ENCODE results near the gene NCCRP1. TPM values are rescaled to one million over a fixed set of nuclear protein-coding genes. Genes with fewer than 3 reads are reported as not detected.
"Not testable (repeated sequence)": the region's sequence is repeated elsewhere in the genome, so short reads cannot be mapped to it uniquely, and the experiment has no call there.

The NCCRP1 gene
- total RNA-seq, 1 experiment from 2014 or later = 0.05 TPM

DNA sequence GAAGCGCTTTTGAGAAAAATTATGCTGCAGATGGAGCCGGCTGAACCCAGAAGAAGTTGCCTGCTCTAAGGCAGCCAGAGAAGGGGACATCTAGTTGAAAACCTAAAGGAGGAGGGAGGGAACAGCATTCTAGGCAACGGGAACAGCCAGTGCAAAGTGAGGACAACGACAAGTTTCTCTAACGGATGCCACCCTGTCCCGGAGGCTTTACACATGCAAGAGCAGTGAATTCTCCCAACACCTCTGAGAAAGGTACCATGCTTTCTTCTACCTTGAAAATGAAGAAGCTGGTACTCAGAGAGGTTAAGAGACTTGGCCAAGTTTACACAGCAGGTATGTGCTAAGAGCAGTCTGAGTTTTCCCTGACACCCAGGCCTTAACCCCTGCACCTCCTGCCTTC lies 42.2 kb downstream of the NCCRP1 start:
- no peak for DNase-seq (ENCODE audit: extremely low read depth, low read depth)

- no peak for DNase-seq (ENCODE audit: extremely low read depth, low read depth)
Observed at GRCh38 chr19:39240421-39240820, 43.7 kb downstream of the NCCRP1 start.

- not testable (repeated sequence) for DNase-seq (ENCODE audit: extremely low read depth, low read depth)
Observed at GRCh38 chr19:39243741-39244140, 47.0 kb downstream of the NCCRP1 start.

DNA sequence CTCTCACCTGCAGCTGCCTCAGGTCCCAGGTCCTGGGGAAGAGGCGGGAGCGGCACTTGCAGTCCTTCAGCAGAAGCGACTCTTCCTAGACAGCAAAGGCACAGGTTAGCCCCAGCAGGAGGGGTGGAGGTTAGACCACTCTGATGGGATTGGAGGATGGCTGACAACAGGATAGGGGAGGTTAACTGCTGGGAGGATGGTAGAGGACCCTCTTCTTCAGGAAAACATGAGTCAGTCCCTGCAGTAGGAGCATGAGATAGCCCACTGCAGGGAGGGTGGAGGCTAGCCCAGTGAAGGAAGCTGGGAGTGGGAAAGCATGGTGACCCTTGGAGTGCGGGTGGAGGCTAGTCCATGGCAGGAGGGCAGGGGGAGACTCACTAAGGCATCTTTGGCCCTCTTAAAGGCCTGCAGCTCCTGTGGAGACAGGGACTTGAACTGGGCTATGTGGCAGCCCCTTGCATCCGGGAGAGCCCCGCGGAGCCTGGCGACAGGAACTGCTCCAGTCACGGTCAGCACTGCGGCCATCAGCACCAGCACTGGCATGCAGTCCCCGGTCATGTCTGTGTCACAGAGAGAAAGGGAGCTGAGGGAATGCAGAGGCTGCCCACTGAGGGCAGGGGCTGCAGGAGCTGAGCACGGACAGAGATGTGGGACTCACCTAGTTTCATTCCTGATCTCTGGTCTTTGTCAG lies 47.8 kb downstream of the NCCRP1 start, which contains the start of gene IFNL3:
Gene IFNL3, minus strand, starts transcription at position 597 of the 691 bp plus-strand sequence. Its CDS starts 39 bp downstream, at position 558.
- DNase-seq (ENCODE audit: extremely low read depth, low read depth) = not testable (repeated sequence)

GRCh38 chr19:39245166-39245565 lies 48.4 kb downstream of the NCCRP1 start:
- DNase-seq (ENCODE audit: extremely low read depth, low read depth) = not testable (repeated sequence)

GRCh38 chr19:39246951-39247669 lies 50.3 kb downstream of the NCCRP1 start:
- DNase-seq (ENCODE audit: extremely low read depth, low read depth) = no peak

DNA sequence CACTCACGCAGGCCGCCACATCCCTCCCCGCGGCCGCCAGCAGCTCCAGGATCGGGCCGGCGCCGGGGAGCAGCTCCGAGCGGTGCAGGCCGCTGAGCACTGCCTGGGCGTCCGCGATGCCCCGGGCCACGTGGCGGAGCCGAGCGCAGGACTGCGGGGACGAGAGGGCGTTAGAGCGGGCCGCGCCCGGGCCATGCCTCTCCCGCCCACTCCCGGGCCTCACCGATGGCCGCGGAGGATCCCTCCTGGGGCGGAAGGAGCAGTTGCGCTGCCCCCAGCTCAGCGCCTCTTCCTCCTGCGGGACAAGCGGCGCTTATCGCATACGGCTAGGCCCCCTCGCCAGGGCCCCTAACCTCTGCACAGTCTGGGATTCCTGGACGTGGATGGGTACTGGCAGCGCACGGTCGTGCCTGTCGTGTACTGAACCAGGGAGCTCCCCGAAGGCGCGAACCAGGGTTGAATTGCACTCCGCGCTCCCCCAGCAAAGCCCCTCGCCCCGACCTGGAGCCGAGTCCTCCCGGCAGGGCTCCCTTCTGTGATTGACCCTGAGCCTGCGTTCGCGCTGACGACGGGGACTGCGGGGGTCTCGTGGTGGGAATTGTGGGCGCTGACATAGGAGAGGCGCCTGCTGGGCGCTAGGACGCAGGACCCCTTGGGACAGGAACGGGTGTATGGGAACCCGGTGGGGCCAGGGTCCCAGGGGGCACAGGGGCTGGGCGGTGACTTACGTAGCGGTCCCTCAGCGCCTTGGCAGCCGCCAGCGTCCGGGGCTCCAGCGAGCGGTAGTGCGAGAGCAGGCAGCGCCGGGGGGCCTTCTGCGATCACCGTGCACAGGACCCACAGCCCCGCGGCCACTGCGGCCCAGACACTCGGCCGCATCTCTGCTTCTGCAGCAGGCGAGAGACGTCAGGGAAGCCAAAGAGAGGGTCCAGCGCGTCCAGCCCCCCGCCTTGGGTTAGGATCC lies 51.2 kb downstream of the NCCRP1 start:
- no peak for DNase-seq (ENCODE audit: extremely low read depth, low read depth)

GRCh38 chr19:39248806-39249205 lies 52.0 kb downstream of the NCCRP1 start, which contains the start of gene IFNL4:
IFNL4 (minus strand) TSS chr19:39248856.
- no peak for DNase-seq (ENCODE audit: extremely low read depth, low read depth)

GRCh38 chr19:39251081-39251480 lies 54.3 kb downstream of the NCCRP1 start:
- no peak for DNase-seq (ENCODE audit: extremely low read depth, low read depth)

Other genes starting within 250 kb of the NCCRP1 start
- gene FBXO17, start 221.2 kb upstream of the NCCRP1 start, total RNA-seq (2014; rRNA removed; shearing (Covaris generic)) = 7.9 and 11.1 TPM in 2 replicates
- 0.52 and 0.59 TPM in 2 replicates for gene FBXO27, start 164.4 kb upstream of the NCCRP1 start, total RNA-seq (2014; rRNA removed; shearing (Covaris generic))
- gene ACP7, start 112.6 kb upstream of the NCCRP1 start, total RNA-seq (2014; rRNA removed; shearing (Covaris generic)) = 0.12 and 0.32 TPM in 2 replicates
- gene PAK4, start 71.2 kb upstream of the NCCRP1 start, total RNA-seq (2014; rRNA removed; shearing (Covaris generic)) = 4.4 and 7.2 TPM in 2 replicates
- not detected in 2 replicates for gene SYCN, start 7.3 kb downstream of the NCCRP1 start, total RNA-seq (2014; rRNA removed; shearing (Covaris generic))
- gene IFNL3, start 48.0 kb downstream of the NCCRP1 start, total RNA-seq (2014; rRNA removed; shearing (Covaris generic)) = not detected in 2 replicates
- gene IFNL4, start 51.9 kb downstream of the NCCRP1 start, total RNA-seq (2014; rRNA removed; shearing (Covaris generic)) = not detected in 2 replicates
- not detected in 2 replicates for gene IFNL2, start 71.4 kb downstream of the NCCRP1 start, total RNA-seq (2014; rRNA removed; shearing (Covaris generic))
- not detected in 2 replicates for gene IFNL1, start 99.4 kb downstream of the NCCRP1 start, total RNA-seq (2014; rRNA removed; shearing (Covaris generic))
- 0.66 and 0.79 TPM in 2 replicates for gene LRFN1, start 123.9 kb downstream of the NCCRP1 start, total RNA-seq (2014; rRNA removed; shearing (Covaris generic))
- not detected in 2 replicates for gene GMFG, start 139.1 kb downstream of the NCCRP1 start, total RNA-seq (2014; rRNA removed; shearing (Covaris generic))
- gene SAMD4B, start 145.5 kb downstream of the NCCRP1 start, total RNA-seq (2014; rRNA removed; shearing (Covaris generic)) = 57.7 and 57.8 TPM in 2 replicates
- 21.1 and 27.7 TPM in 2 replicates for gene PAF1, start 194.1 kb downstream of the NCCRP1 start, total RNA-seq (2014; rRNA removed; shearing (Covaris generic))
- gene MED29, start 194.4 kb downstream of the NCCRP1 start, total RNA-seq (2014; rRNA removed; shearing (Covaris generic)) = 20.8 and 22.5 TPM in 2 replicates
- 15.1 and 24.6 TPM in 2 replicates for gene ZFP36, start 209.9 kb downstream of the NCCRP1 start, total RNA-seq (2014; rRNA removed; shearing (Covaris generic))
- gene PLEKHG2, start 215.7 kb downstream of the NCCRP1 start, total RNA-seq (2014; rRNA removed; shearing (Covaris generic)) = 16.7 and 18.0 TPM in 2 replicates
- gene RPS16, start 239.0 kb downstream of the NCCRP1 start, total RNA-seq (2014; rRNA removed; shearing (Covaris generic)) = 541 and 944 TPM in 2 replicates
- gene SUPT5H, start 248.6 kb downstream of the NCCRP1 start, total RNA-seq (2014; rRNA removed; shearing (Covaris generic)) = 42.3 and 48.4 TPM in 2 replicates

Data from NCI-H460 (cell line).